GM10847 (cell line): ENCODE data around the gene SEC14L5.

Source experiments
- POLR2A ChIP-seq: IDR thresholded peaks from 2 replicates; pipeline ENCODE4 v1.6.1; 2011; ENCODE audit not compliant: insufficient read length; ENCODE audit errors: extremely low read depth

SEC14L5 gene

DNA sequence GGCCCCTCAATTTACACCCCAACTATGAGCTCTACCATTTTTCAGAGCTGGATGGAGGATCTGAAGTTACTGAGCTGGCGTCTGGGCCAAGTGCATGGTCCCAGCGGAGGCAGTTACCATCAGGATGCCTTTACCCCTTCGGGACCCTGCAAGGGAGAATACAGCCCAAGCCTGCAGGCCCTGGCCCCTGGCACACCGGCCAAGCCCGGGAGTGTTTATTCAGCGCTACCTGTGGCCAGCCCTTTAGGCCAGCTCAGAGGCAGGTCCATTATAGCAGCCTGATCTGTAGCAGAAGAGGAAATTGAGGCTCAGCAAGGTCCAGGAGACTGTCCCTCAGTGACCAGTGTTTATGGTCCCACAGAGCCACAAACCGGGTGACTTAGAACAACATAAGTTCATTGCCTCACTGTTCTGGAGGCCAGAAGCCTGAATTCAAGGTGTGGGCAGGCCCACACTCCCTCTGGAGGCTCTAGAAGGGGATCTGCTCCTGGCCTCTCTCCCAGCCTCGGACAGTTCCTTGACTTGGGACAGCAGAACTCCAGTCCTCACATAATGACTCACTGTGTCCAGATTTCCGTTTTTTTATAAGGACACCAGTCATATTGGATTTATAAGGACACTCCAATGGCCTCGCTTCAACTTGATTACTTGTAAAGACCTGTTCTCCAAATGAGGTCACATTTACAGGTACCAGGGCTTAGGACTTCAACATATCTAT lies 8.8 kb downstream of the SEC14L5 start:
- TF ChIP-seq POLR2A = no peak

GRCh38 chr16:4968879-4969483 lies 10.9 kb downstream of the SEC14L5 start:
- no peak for TF ChIP-seq POLR2A

- TF ChIP-seq POLR2A = no peak
Observed at GRCh38 chr16:4970010-4970409, 11.9 kb downstream of the SEC14L5 start.

- no peak for TF ChIP-seq POLR2A
Observed at GRCh38 chr16:4972938-4973587, 14.9 kb downstream of the SEC14L5 start.

DNA sequence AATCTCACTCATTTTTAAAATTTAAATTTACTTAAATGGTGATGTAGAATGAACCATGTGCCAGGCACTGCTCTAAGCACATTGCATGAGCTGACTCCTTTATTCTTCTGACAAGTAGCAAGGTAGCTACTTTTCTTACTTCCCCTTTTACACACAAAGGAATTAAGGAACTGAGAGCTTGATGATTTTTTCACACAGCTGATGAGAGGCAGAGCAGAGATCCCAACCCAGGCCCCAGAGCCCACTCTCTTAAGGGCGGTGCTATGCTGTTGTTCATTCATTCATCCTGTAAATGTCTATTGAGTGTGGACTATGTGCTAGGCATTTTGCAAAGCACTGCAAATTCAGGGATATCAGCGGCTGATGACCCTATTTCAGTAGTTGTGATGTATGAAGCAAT lies 17.9 kb downstream of the SEC14L5 start:
- no peak for TF ChIP-seq POLR2A

DNA sequence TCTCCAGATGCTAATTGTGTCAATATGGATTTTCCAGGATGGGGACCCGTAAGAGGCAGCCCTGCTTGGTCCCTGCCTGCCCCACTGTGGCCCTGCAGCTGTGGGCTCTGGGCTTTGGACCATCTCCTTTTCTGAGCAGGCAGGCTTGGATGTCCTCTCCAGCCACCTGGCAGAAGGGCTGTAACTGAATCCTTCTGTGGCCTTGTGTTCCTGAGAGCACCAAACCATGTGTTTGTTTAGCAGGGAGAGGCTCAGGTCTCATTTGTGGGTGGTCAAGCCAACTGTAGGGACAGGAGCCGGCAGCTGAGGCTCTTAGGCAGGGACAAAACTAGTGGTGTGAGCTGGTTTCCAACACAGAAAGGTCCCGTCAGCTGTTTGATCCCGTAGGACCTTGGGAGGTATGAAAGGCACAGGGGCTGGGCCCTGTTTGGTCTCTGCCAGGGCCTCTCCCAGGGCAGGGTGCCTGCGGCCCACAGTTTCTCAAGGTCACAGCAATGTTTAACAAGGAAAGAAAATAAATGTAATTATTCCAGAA lies 18.5 kb downstream of the SEC14L5 start:
- no peak for TF ChIP-seq POLR2A

- no peak for TF ChIP-seq POLR2A
Observed at GRCh38 chr16:4979164-4979563, 21.0 kb downstream of the SEC14L5 start.

- no peak for TF ChIP-seq POLR2A
Observed at GRCh38 chr16:4979736-4980660, 21.9 kb downstream of the SEC14L5 start.

- TF ChIP-seq POLR2A = no peak
Observed at GRCh38 chr16:4980691-4981090, 22.6 kb downstream of the SEC14L5 start.

- no peak for TF ChIP-seq POLR2A
Observed at GRCh38 chr16:4981473-4981872, 23.3 kb downstream of the SEC14L5 start.

DNA sequence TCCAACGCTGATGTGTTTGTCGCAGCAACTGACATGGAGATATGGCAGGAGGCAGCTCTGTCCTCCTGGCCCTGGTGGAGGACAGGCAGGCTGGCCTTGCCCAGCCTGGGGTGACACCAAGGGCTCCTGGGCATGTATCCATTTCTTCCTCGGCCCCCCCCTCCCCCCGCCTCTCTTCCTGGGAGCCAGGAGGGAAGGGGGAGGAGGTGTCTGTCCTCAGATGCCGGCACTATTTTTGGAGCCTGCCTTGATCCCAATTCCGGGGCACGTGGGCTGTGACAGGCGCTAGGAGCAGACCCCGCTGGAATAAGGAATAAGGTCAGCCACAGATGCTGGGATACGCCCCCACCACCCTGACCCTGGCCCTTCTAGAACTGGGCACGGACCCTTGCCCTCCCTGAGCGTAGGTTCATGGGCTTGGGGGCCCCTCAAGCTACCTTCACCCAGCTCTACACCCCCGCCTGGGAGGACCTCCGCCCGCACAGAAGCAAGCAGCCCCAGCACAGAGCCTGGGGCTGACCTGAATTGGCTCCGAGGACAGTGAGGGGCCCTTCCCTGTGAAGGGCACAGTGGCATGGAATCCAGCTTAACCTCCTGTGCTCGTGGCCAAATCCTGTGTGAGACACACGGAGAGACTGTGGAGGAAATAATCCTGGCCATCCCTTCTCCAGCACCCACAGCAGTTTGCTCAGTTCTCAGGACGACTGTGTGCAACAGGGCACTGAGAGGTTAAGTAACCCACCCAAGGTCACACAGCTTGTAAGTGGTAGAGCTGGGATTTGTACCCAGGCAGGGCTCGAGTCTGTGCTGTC lies 24.1 kb downstream of the SEC14L5 start:
- TF ChIP-seq POLR2A = no peak

DNA sequence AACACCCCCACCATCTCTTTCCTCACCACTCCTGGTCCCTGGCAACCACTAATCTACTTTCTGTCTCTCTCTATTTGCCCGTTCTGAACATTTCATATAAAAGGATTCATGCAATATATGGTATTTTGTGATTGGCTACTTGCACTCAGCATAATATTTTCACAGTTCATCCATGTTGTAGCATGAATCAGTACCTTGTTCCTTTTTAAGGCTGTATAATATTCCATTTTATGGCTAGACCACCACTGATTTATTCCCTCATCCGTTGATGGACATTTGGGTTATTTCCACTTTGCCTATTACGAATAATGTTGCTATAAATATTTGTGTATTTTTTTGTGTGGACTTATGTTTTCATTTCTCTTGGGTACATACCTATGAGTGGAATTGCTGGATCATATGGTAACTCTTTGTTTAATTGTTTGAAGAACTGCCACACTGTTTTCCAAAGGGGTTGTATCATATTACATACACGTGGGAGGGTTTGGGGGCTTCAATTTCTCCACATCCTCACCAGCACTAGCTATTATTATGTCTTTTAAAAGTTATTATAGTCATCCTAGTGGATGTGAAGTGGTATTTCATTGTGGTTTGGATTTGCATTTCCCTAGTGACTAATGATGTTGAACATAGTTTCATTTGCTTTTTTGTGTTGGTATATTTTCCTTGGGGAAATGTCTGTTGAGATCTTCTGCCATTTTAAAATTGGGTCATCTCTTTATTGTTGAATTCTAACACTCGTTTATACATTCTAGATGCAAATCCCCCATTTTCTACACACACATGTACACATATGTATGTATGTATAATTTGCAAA lies 26.3 kb downstream of the SEC14L5 start:
- TF ChIP-seq POLR2A = no peak

DNA sequence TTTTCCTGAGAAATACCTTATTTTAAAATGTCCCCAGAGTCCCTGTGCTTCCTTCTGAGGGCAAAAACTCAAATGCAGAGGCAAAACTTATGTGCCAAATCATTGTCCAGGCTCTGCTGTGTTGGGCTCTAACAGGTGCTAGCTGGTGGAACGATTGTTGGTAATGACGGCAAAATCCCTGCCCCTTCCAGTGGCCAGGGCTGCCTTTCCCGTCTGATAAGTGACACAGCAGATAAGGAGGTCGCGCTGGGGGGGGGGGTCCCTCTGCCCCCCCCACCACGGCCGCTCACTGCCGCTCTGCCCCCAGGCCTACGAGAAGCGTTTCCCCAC lies 29.1 kb downstream of the SEC14L5 start:
- no peak for TF ChIP-seq POLR2A
